ENCODE measurements around the gene MACF1.

DNA sequence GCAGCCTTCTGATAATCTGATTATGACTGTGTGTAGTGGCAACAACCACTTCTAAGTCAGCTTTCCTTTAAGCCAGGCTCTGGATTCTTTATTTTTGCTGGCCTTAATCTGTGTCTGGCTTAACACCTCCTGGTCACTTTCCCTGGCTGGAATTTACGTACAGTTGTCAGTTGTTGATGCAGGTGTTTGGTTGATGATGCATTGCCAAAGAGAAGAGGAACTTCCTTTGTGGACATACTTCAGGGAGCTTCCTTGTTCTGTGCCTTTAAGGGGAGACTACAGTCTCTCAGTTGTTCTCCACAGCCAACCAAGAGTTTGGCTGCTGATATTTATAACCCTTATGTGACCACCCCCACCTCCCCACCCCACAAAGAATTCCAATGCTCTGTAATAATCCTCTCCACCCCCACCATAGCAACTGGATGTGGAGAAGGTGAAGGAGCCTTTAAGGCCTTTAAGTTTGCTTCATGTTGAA, 190.9 kb downstream of the MACF1 start:
- TF ChIP-seq POLR2AphosphoS5 (IDR thresholded peaks at IDR 0.05; ENCODE audit: low read depth, low read length) (no peak), TAF1 (IDR thresholded peaks at IDR 0.05; ENCODE audit: borderline replicate concordance, low read depth, low read length) (no peak)
